ENCODE data around the gene PARP16. TPM values are rescaled to one million over a fixed set of nuclear protein-coding genes. Genes with fewer than 3 reads are reported as not detected.

PARP16 gene
- total and polyA plus RNA-seq, 9 of the 15 experiments (the other 6 are each of a cell fraction or from before 2014, with no cell fraction given), result 3.0 to 9.9 (median 5.8) TPM

DNA sequence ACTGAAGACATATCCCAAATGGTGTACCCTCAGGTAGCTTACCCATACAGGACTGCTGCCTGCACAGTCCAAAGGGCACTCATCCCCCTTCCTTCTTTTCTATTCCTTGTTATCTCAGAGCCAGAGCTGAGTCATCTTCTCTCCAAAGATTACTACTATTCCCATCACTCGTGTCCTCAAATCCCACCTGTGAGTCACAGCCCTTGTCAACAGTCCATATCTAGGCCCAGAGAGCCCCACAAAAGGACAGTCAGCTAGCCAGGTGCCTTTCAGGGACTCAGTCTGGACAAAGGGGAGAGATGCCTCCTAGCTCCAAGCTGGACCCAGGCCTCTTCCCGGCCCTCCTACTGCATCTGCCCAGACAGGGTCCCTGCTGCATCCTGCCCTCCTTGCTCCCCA, 11.0 kb downstream of the PARP16 start (continued):
- TF ChIP-seq JUN (IDR thresholded peaks at IDR 0.05; ENCODE audit: borderline replicate concordance, low read depth, low read length) (peak; percentile 97), JUN (CRISPR knock-in tag; IDR thresholded peaks at IDR 0.05; ENCODE audit: borderline replicate concordance) (no peak), POU5F1 (IDR thresholded peaks at IDR 0.05; ENCODE audit: borderline replicate concordance, low read depth, low read length, partially characterized antibody) (no peak), RUNX1 (IDR thresholded peaks at IDR 0.05; ENCODE audit: low read depth) (no peak), KDM1A (IDR thresholded peaks at IDR 0.05) (no peak), ZNF175 (CRISPR knock-in tag; IDR thresholded peaks at IDR 0.05; ENCODE audit: low read depth) (0 out of 2 replicates have a peak, but pooled peaks have one; percentile 43), MAFG (tag; conservative IDR thresholded peaks at IDR 0.05) (peak; percentile 69), JUNB (CRISPR knock-in tag; conservative IDR thresholded peaks at IDR 0.05) (peak; percentile 69; the same call in 1 of the 2 replicates), TRIM28 (IDR thresholded peaks at IDR 0.05) (peak; percentile 66; the same call in 1 of the 2 replicates), FOS (IDR thresholded peaks at IDR 0.05; ENCODE audit: extremely low read depth, insufficient read length) (peak; percentile 70), SMARCE1 (IDR thresholded peaks at IDR 0.05) (peak; percentile 95), C11orf30 (IDR thresholded peaks at IDR 0.05; ENCODE audit: low read depth) (peak; percentile 59), SMARCC2 (IDR thresholded peaks at IDR 0.05; ENCODE audit: low read depth) (peak; percentile 88; the same call in 1 of the 2 replicates), CTBP1 (IDR thresholded peaks at IDR 0.05; ENCODE audit: borderline replicate concordance) (peak; percentile 93), ATF7 (IDR thresholded peaks at IDR 0.05) (0 out of 2 replicates have a peak, but pooled peaks have one; percentile 39), CREM (IDR thresholded peaks at IDR 0.05; ENCODE audit: low read depth) (0 out of 2 replicates have a peak, but pooled peaks have one; percentile 3), ZNF143 (CRISPR knock-in tag; IDR thresholded peaks at IDR 0.05) (no peak), JUND (IDR thresholded peaks at IDR 0.05; ENCODE audit: borderline replicate concordance, low read depth, low read length) (peak; percentile 95), JUND (tag; IDR thresholded peaks at IDR 0.05; ENCODE audit: borderline replicate concordance, low read depth, low read length) (peak; percentile 96; the same call in 2 of the 3 replicates), HDAC1 (IDR thresholded peaks at IDR 0.05) (0 out of 4 replicates have a peak, but pooled peaks of 1 of the 2 experiments have one; percentile 41), FOSL1 (tag; conservative IDR thresholded peaks at IDR 0.05) (peak; percentile 99), NR2C2 (CRISPR knock-in tag; IDR thresholded peaks at IDR 0.05) (no peak), NR2C2 (tag; IDR thresholded peaks at IDR 0.05) (peak; percentile 8; the same call in 1 of the 2 replicates), SRSF7 (optimal IDR thresholded peaks at IDR 0.05; ENCODE audit: low read depth, low read length) (no peak), DPF2 (IDR thresholded peaks at IDR 0.05) (peak; percentile 77), ZEB2 (IDR thresholded peaks at IDR 0.05) (peak; percentile 87), TRIM24 (IDR thresholded peaks at IDR 0.05) (peak; percentile 23 to 70; a peak in 2 of 4 replicates), CHCHD3 (CRISPR knock-in tag; IDR thresholded peaks at IDR 0.05) (no peak), MAFK (IDR thresholded peaks at IDR 0.05; ENCODE audit: low read length) (0 out of 2 replicates have a peak, but pooled peaks have one; percentile 5), MTA1 (IDR thresholded peaks at IDR 0.05; ENCODE audit: borderline replicate concordance) (peak; percentile 64; the same call in 1 of the 2 replicates)
- TF ChIP-seq, protein P1, sequence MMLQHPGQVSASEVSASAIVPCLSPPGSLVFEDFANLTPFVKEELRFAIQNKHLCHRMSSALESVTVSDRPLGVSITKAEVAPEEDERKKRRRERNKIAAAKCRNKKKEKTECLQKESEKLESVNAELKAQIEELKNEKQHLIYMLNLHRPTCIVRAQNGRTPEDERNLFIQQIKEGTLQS (IDR thresholded peaks at IDR 0.05), result peak; percentile 93
- TF ChIP-seq, protein P1 (CRISPR knock-in tag; conservative IDR thresholded peaks at IDR 0.05), result no peak
- TF ChIP-seq, protein P2, sequence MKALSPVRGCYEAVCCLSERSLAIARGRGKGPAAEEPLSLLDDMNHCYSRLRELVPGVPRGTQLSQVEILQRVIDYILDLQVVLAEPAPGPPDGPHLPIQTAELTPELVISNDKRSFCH (CRISPR knock-in tag; IDR thresholded peaks at IDR 0.05), result no peak
- TF ChIP-seq, protein P2 (tag; IDR thresholded peaks at IDR 0.05), result peak; percentile 87

Data from K562 (cell line).